GM18520 (cell line): Measurements from ENCODE around the gene LXN.
A peak's percentile ranks its signal among the peaks of the same experiment; 100 is the strongest.

Experiments
- ATAC-seq: cut with Tn5 transposase; IDR thresholded peaks from one replicate; pipeline ENCODE4 v1.9.1; 2021; ENCODE audit not compliant: unreplicated experiment

The LXN gene

DNA sequence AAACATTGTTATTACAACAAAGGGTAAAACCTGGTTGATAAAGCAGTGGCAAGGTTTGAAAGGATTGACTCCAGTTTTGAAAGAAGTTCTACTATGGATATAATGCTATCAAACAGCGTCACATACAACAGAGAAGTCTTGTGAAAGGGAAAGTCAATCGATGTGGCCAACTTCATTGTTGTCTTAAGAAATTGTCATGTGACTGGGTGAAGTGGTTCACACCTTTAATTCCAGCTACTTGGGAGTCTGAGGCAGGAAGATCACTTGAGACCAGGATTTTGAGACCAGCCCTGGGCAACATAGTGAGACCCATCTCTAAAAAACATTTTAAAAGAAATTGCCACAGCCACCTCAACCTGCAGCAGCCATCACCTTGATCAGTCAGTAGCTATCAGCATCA lies 6.2 kb upstream of the LXN start:
- no peak for ATAC-seq

DNA sequence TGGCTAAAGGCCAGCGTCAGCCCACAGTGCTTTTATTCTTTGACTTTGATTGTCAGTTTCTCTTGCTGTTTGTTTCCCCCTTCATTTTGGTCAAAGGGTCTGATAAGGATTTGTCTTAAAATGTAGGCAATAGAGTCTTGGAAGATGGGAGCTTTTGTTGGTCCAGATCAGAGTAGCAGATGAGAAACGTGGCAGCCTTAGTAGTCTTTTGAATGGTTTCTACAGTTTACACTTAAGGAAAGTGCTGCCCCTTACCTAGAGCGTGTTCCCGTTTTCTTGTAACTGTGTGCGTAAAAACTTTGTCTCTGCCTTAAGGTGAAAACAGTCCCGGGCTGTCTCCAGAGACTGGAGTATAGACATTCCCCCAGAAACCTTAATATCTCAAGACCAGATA lies 630 bp downstream of the LXN start:
- no peak for ATAC-seq

DNA sequence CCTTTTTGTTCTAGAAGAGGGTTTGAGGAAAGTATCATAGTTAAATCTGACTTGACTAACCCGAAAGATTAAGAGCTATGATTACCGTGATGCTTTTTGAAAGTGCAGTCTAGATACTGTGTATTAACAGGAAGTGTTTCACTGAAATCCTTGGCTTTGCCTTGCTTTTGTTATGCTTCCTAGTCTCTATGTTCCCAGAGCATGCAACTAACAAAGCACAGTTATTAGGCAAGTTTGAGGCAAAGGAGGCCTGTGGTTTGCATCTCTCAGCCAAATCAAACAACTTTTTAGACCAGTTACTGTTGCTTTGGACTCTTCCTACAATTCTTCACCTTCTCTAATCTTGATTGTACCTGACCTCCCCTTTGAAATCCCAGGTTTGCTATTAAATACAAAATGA lies 3.9 kb downstream of the LXN start:
- ATAC-seq = no peak

GRCh38 chr3:158666416-158666815 lies 6.0 kb downstream of the LXN start:
- ATAC-seq = no peak

GRCh38 chr3:158663832-158664231 lies 8.6 kb downstream of the LXN start:
- ATAC-seq = no peak

GRCh38 chr3:158663246-158663645 lies 9.2 kb downstream of the LXN start:
- no peak for ATAC-seq

DNA sequence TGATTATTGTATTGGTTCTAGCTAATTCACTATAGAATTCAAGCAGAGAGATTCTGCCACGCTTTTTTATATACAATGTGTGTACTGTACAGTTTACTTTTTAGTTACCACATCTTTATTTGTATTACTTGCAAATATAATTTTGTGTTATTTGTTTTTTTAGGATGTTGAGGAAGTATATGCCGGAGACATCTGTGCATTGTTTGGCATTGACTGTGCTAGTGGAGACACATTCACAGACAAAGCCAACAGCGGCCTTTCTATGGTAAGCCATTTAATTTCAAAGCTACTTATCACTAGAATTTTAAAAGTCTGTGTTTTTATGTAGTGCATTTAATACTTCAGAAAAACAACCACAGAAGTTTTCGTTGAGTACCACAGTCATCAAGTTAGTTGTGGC lies 11.7 kb downstream of the LXN start:
- ATAC-seq = no peak

GRCh38 chr3:158659454-158660237 lies 12.8 kb downstream of the LXN start:
- ATAC-seq = peak; percentile 61

DNA sequence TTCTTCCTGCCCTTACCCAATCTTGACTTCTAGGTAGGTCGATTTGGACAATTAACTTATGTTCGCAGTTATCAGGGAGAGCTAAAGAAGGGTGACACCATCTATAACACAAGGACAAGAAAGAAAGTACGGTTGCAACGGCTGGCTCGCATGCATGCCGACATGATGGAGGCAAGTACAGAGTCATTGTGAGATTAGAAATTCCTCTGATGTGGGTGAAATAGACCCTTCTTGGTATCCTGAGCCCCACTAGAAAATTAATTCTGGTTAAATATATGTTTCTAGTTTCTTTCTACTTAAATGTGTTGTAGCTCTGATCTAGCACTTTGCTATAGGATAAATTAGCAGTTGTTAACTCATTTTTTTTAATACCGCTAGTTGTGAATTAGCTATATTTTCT lies 13.6 kb downstream of the LXN start:
- no peak for ATAC-seq

DNA sequence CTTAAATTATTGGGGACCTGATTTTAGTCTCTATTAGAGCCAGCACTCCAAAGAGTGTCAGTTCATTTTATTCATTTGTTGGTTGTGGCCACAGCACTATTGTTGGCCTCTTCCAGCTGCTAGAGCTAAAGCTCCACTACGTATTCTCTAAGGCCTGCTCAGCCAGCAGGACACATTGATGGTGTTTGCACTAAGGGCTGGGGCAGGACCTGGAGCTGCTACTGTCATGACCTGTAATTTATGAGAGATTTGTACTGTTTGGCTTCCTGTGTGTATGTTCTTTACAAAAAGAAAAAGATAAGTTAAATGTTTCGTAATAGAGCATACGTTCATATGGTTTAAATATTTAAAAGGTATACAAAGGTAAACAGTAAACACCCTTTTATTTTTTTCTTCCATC lies 20.0 kb downstream of the LXN start:
- no peak for ATAC-seq

DNA sequence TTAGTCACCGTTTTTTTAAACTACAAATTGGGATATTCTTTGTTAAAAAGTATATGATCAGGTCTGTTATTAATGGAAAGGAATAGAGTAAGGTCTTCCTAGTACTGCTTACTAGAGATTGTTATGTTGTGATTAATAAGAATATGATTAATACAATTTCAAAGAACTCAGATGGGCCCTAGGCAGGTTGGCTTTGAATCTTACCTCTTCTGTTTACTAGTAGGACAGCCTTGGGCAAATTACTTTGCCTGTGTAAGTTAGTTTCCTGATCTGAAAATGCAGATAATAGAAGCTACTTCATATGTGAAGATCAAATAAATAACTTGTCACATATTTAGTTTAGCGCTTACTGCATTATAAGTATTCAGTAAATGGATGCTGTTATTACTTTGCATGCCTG lies 21.3 kb downstream of the LXN start:
- ATAC-seq = no peak

- no peak for ATAC-seq
These were observed 22.7 kb downstream of the LXN start for GRCh38 chr3:158649791-158650190.

DNA sequence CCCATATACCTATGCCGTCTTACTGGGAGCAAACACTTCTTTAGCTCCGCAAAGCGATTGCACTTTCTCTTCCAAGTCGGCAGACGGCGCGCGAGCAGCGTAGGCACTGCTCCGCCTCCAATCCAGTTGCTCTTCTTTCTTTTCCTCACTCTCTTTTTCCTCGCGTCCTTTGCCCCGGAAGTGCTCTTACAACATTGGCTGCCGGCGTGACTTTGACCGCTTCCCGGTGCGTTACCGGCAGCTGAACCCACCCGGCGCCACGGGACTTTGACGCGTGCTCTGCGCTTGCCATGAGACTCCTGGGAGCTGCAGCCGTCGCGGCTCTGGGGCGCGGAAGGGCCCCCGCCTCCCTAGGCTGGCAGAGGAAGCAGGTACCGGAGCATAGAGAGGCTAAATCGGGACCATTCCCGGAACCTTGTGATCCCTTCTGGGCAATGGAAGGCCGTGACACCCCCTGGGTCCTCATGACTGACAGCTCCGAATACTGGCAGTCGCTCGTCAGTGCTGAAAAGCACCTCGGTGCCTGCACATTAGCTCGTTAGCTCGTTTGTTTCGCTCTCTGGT lies 28.0 kb downstream of the LXN start, which contains the start of gene GFM1:
Gene GFM1 (plus strand): TSS at position 183 of the 564 bp plus-strand sequence. CDS start 108 bp downstream, at position 291.
- peak; percentile 99 for ATAC-seq

- no peak for ATAC-seq
These were observed 29.8 kb downstream of the LXN start for GRCh38 chr3:158642474-158643210.

GRCh38 chr3:158642005-158642404 lies 30.4 kb downstream of the LXN start:
- ATAC-seq = no peak

DNA sequence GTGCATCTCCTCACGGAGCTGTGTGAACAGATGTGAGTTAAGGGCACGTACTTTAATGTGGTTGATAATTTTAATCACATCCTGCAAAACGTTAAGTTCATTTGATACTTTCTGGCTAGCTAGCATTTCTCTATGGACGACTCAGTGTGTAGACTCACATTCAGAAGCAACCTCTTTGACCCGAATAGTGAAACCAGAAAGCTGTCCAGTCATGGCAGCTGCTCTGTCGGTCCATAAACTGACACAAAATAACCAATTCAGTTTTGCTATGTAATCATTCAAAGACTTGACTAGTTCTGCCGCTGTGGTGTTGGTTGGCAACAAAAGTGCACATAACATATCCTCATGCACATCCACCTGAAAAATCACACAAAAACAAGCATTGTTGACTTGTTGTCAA lies 31.8 kb downstream of the LXN start:
- ATAC-seq = no peak

GRCh38 chr3:158631981-158632380 lies 40.5 kb downstream of the LXN start:
- ATAC-seq = no peak

DNA sequence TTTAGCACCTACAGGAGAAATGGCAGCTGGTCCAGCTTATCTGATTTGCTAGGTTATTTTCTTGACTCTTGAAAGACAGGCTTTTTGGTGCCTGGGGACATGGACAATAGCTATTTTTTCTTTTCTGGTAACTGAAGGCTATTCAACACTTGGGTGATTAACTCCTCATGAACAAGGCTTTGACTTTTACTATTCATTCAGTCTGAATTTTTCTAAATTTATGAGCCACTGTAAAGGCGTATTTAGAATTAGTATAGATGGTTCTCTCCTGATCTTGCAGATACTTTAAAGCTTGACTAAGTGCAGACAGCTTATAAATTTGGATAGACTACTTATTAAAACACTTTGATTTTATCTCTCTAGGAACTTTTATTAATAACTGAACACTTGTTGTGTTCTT lies 46.6 kb downstream of the LXN start:
- no peak for ATAC-seq

DNA sequence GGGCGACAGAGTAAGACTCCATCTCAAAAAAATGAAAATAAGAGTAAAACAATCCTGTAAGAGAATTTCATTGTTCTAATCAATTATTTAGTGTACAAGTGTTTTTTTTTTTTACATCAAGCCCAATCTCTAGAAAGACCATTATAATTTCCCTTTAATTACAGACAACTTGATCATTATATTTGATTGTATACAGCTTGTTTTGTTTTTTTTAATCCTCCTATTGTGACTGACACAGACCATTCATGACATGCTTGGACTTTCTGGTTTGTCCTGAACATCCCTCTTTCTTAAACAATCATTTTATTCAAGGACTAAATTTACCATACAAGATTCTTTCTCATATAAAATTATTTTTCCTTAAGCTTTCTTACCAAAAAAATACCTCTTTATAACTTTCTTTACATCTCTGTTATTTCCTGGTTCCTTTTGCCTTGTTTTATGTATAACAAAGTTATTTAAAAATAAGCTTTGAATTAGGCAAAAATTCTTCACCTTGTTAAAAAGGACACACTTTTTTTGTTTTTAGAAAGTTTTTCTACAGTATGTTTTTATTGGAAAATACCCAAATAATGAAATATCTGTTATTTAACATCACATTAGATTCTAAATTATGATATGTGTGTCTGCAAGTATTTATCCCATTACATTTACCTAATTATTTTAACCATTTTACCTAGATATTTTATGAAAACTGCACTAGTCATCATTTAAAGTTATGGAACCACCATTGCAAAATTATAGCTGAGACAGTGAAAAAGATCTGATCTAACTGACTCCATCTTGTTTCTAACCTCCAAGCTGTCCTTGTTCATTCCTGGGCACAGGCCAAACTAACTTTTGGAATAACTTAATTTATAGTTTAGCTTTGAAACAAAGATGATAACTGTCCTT lies 54.2 kb downstream of the LXN start:
- no peak for ATAC-seq
